GM10266 (cell line): ENCODE results near the gene TMPRSS2.

Experiments
- DNase-seq: peaks from one replicate; pipeline ENCODE4 v3.0.0; 2012; ENCODE audit errors: extremely low spot score
- TF ChIP-seq, protein P1 (sequence below): IDR thresholded peaks from 2 replicates; pipeline ENCODE4 v1.5.1; 2012; ENCODE audit warnings: mild to moderate bottlenecking, low read depth; ENCODE audit not compliant: control insufficient read depth, insufficient read depth; ENCODE audit errors: missing control alignments

Gene TMPRSS2

DNA sequence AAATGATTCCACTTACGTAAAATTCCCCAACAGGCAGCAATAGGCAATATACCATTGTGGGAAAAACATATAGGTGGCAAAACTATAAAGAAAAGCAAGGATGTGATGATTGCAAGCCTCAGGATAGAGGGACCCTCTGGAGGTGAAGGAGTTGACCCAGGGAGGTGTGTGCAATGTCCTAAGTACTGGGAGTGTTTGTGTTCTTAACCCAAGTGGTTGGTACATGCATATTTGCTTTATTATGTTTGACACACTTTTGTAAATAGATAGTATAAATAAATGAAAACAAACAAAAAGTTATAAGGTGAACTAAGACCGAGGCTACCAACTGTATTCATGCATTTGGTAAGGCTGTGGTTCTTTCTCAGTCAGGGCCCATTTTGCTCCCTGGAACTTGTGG is 74.4 kb downstream of the TMPRSS2 start:
- no peak for DNase-seq
- TF ChIP-seq, protein P1, sequence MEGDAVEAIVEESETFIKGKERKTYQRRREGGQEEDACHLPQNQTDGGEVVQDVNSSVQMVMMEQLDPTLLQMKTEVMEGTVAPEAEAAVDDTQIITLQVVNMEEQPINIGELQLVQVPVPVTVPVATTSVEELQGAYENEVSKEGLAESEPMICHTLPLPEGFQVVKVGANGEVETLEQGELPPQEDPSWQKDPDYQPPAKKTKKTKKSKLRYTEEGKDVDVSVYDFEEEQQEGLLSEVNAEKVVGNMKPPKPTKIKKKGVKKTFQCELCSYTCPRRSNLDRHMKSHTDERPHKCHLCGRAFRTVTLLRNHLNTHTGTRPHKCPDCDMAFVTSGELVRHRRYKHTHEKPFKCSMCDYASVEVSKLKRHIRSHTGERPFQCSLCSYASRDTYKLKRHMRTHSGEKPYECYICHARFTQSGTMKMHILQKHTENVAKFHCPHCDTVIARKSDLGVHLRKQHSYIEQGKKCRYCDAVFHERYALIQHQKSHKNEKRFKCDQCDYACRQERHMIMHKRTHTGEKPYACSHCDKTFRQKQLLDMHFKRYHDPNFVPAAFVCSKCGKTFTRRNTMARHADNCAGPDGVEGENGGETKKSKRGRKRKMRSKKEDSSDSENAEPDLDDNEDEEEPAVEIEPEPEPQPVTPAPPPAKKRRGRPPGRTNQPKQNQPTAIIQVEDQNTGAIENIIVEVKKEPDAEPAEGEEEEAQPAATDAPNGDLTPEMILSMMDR = no peak

DNA sequence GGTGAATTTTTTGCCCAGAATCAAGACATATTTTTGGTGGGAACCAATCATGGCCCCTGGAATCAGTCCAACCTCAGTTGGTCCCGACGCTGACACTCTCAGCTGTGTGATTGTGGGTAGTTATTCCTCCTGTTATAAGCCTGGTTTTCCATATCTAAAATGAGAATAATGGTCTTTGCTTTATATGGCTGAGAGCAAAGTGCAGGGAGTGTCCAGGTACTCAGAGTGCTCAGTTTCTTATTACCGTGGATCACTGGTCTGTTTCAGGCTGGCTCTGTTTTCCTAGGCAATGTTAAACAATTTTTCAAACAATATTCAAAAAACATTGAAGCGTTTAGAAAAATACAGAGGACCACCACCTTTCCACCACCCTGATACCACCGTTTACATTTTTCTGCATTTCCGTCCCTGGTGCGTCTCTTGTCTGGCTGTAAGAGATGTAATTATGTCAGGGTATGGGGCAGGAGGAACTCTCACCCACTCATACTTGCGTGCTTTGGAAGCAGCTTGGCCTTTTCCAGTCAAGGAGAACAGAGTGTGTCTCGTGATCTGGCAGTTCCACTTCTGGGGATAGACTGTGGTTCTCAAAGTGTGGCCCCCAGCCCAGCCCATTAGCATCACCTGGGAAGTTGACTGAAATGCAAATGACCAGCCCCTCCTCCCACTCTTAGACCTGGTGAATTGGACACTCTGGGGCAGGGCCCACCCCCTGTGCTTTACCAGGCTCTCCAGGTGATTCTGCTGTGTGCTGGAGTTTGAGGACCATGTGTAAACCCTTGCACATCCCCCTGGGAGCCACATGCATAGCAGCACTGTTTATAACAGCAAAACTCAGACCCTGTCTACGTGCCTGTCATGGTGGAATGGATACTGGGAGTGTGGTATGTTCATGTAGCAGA is 75.1 kb downstream of the TMPRSS2 start:
- DNase-seq = no peak
- TF ChIP-seq, protein P1 = no peak

DNA sequence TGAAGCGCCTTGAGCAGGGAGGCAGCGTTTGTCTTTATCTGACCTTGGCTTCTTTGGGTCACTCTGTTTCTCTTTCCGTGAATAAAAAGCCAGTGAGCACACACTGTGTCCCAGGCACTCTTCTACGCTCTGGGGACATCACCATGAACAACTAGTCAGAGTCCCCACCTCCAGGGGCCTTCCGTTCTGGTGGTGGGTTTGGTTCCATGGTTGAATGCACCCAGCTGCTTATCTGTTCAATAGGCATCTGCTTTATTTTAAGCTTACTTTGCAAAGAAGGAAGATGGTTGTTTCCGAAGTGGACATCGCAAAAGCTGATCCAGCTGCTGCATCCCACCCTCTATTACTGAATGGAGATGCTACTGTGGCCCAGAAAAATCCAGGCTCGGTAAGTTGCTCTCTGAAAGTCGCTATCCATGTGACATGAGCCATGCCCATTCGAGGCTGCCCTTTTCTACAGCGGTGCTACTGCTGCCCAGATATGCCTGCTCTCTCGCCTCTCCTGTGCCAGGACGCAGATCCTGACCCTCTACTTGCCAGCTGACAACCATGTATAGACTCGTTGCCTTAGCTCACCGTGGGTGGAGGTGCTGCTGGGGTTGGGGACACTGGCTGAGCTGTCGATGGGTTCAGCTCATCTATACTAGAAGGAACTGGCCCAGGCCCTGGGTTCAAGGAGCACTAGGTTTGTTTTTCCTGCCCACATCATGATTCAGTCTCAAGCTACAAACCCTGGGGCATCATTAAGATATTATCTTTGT is 76.0 kb downstream of the TMPRSS2 start:
- DNase-seq = peak; percentile 73
- TF ChIP-seq, protein P1 = no peak

DNA sequence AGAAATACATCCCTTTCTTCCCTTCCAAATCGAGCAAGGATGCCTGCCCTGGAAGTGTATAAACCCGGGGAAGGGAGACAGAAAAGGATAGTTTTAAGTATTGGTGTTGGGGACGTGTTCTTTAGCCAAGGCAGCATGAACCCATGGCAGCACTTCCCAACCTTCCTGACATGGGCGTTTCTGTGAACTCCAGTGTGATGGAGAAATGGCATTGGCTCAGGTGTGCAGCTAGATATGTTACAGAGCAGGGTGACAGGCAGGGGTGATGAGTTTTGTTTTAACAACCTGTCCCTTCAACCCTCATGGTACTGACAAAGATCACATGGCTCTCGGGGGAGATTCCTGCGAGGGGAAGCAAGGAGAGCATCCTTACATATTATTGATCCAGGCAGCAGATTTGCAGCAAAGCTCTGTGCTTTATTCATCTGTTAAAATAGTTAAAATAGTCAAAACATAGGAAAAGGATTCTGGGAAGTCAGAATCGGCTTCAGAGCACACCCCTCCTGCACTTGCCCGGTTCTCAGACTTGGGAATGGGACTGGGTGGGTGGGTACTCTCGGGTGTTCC is 78.0 kb downstream of the TMPRSS2 start:
- TF ChIP-seq, protein P1 = no peak

DNA sequence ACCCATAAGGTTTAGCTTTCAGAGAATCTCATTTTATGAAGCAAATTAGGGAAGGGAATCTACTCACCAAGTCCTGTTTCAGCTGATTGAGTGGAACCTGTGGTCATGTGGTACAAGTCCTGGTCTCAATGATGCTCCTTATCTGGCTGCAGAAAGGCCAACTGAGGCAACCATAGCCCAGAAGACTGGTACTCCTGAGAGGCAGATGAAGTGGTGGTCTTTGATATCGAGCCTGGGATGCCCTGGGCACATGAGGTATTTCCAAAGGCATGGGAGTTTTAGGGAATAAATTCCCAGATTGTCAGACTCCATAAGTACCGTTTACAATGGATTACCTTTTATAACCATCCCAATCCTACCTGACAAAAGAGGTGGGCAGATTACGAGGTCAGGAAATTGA is 78.7 kb downstream of the TMPRSS2 start:
- TF ChIP-seq, protein P1 = no peak
- DNase-seq = no peak

More for the DNA sequence above, 78.0 kb downstream of the TMPRSS2 start:
- no peak for DNase-seq

DNA sequence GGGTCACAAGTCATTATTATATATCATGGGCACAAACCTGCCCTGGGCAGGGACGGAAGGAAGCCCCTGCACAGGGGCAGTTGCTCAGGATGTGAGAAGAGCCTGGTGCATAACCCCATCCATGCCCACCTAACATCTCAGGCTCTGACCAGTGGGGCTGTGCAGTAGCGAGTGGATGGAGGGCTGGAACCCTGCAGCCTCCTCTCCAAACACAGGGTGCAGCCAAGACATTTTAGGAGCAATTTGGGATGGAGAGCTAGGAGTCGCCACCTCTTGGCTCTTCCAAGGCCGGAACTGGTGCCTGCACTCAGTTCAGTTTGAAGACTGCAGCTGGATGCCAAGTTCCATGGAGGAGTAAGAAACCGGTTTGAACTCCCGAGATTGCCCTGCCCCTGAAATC is 79.1 kb downstream of the TMPRSS2 start:
- no peak for DNase-seq
- TF ChIP-seq, protein P1 = no peak
